GM18858 (cell line): ENCODE measurements around the gene TPRG1L.

ENCODE experiments used
- ATAC-seq: cut with Tn5 transposase; IDR thresholded peaks from one replicate; pipeline ENCODE4 v1.9.1; 2021; ENCODE audit not compliant: unreplicated experiment

Gene TPRG1L

GRCh38 chr1:3626025-3626424 is 1.2 kb downstream of the TPRG1L start:
- ATAC-seq: no peak

- no peak for ATAC-seq
Observed at GRCh38 chr1:3627515-3628253, 2.9 kb downstream of the TPRG1L start.

- ATAC-seq: no peak
Observed at GRCh38 chr1:3628445-3628844, 3.6 kb downstream of the TPRG1L start.

- ATAC-seq: no peak
Observed at GRCh38 chr1:3629561-3630160, 4.8 kb downstream of the TPRG1L start.

GRCh38 chr1:3630161-3630611 is 5.4 kb downstream of the TPRG1L start:
- ATAC-seq: no peak

- no peak for ATAC-seq
Observed at GRCh38 chr1:3630914-3631313, 6.1 kb downstream of the TPRG1L start.

GRCh38 chr1:3631320-3632260 is 6.8 kb downstream of the TPRG1L start:
- no peak for ATAC-seq

GRCh38 chr1:3632298-3632697 is 7.5 kb downstream of the TPRG1L start:
- ATAC-seq: no peak

GRCh38 chr1:3632716-3633343 is 8.0 kb downstream of the TPRG1L start:
- ATAC-seq: no peak

GRCh38 chr1:3633344-3634058 is 8.7 kb downstream of the TPRG1L start:
- no peak for ATAC-seq

GRCh38 chr1:3634059-3634800 is 9.4 kb downstream of the TPRG1L start:
- no peak for ATAC-seq

- ATAC-seq: no peak
Observed at GRCh38 chr1:3636080-3636479, 11.3 kb downstream of the TPRG1L start.

GRCh38 chr1:3636531-3636930 is 11.7 kb downstream of the TPRG1L start:
- ATAC-seq: no peak

GRCh38 chr1:3638027-3638426 is 13.2 kb downstream of the TPRG1L start:
- ATAC-seq: no peak

- no peak for ATAC-seq
Observed at GRCh38 chr1:3638676-3639075, 13.9 kb downstream of the TPRG1L start.

- no peak for ATAC-seq
Observed at GRCh38 chr1:3639397-3639911, 14.6 kb downstream of the TPRG1L start.

- ATAC-seq: no peak
Observed at GRCh38 chr1:3640121-3640837, 15.5 kb downstream of the TPRG1L start.

- ATAC-seq: no peak
Observed at GRCh38 chr1:3641046-3641760, 16.4 kb downstream of the TPRG1L start.
